Transverse colon (tissue), 4 donors: ENCODE results near the gene PALLD.

Source experiments
- EP300 ChIP-seq: sonication (generic); formaldehyde crosslinking; IDR thresholded peaks from one replicate; pipeline ENCODE4 v1.6.1; 2017; ENCODE audit warnings: antibody characterized with exemption, low read depth
- POLR2A ChIP-seq: fragments of 450-650 bp; IDR thresholded peaks from one replicate; pipeline ENCODE4 v1.6.1; 2016; ENCODE audit warnings: antibody characterized with exemption, mild to moderate bottlenecking, moderate library complexity
- POLR2AphosphoS5 ChIP-seq, 3 donors: sonication (generic); formaldehyde crosslinking; IDR thresholded peaks; one replicate each; pipeline ENCODE4 v1.6.1; 2016; ENCODE audit warnings: antibody characterized with exemption in 3 of 3
- TF ChIP-seq, protein P1 (sequence below), 5 experiments: fragments of 200-600 bp in 3 of 5; fragments of 450-650 bp in 2 of 5; sonication (generic) in 3 of 5; IDR thresholded peaks; 1 replicate in 2 of 5; 2 replicates in 3 of 5; pipeline ENCODE4 v1.5.1; 2016 to 2017; ENCODE audit warnings: antibody characterized with exemption in 5 of 5, inconsistent platforms in 3 of 5, mild to moderate bottlenecking in 2 of 5, moderate library complexity in 1 of 5

- TF ChIP-seq, protein P1, sequence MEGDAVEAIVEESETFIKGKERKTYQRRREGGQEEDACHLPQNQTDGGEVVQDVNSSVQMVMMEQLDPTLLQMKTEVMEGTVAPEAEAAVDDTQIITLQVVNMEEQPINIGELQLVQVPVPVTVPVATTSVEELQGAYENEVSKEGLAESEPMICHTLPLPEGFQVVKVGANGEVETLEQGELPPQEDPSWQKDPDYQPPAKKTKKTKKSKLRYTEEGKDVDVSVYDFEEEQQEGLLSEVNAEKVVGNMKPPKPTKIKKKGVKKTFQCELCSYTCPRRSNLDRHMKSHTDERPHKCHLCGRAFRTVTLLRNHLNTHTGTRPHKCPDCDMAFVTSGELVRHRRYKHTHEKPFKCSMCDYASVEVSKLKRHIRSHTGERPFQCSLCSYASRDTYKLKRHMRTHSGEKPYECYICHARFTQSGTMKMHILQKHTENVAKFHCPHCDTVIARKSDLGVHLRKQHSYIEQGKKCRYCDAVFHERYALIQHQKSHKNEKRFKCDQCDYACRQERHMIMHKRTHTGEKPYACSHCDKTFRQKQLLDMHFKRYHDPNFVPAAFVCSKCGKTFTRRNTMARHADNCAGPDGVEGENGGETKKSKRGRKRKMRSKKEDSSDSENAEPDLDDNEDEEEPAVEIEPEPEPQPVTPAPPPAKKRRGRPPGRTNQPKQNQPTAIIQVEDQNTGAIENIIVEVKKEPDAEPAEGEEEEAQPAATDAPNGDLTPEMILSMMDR (IDR thresholded peaks at IDR 0.05): no peak
- TF ChIP-seq POLR2A: no peak
- TF ChIP-seq POLR2AphosphoS5 (IDR thresholded peaks at IDR 0.05): no peak
- no peak for TF ChIP-seq EP300
These were observed 97.3 kb downstream of the PALLD start for GRCh38 chr4:168594121-168594520.
